Skin epidermis (tissue), 12 donors: Measurements from ENCODE around the gene PRTN3.
A peak's percentile ranks its signal among the peaks of the same experiment; 100 is the strongest.
"Not testable (repeated sequence)": the region's sequence is repeated elsewhere in the genome, so short reads cannot be mapped to it uniquely, and the experiment has no call there.

Experiments used
- H3K27ac ChIP-seq, 21 experiments: fragments of 200-600 bp; sonication (generic) in 11 of 21; one replicate each; pipeline ENCODE4 v1.5.0; 2020; ENCODE audit warnings: mild to moderate bottlenecking in 3 of 21, inconsistent platforms in 2 of 21, moderate library complexity in 2 of 21
- H3K4me3 ChIP-seq, 7 experiments: fragments of 200-600 bp; sonication (generic) in 2 of 7; one replicate each; pipeline ENCODE4 v1.5.0; 2020; ENCODE audit warnings: inconsistent platforms in 2 of 7, mild to moderate bottlenecking in 2 of 7, moderate library complexity in 1 of 7

PRTN3 gene

DNA sequence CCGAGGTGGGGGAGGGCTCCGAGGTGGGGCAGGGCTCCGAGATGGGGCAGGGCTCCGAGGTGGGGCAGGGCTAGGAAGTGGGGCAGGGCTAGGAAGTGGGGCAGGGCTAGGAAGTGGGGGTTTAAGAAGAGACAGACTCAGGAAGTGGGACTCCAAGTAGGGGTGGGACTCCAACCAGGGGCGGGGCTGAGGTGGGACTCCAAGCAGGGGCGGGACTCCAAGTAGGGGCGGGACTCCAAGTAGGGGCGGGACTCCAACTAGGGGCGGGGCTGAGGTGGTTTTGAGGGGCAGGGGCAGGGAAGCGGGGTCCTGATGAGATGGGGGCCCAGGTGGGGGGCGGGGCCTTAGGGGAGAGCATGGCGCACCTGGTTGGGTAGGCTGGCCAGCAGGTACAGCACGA lies 32.3 kb downstream of the PRTN3 start:
- H3K4me3 ChIP-seq = no peak overlapping the region
- peak overlapping the region in 5 of 21 experiments; percentile 17 to 85 (median 55) for H3K27ac ChIP-seq

DNA sequence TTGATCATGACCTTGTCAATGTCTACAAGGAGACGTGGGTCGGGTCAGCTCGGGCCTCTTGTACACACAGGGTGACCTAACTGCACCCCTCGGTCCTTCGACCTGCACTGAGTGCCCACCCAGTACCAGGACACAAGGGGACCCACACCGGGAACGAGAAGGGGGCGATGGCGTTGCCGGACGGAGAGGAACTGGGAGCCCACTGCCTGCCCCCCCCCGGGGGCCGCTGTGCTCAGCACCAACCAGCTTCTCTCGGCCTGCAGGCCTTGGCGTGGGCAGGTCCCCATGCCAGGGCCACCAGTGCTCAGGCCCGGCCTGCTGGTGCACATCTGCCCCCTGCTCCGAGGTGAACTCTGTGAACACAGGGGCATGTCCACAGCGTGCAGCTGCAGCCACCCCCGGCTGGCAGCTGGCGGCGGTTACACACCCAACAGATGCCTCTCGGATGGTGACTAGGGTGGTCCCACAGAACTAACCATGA lies 32.8 kb downstream of the PRTN3 start:
- Histone ChIP-seq H3K4me3 (no peak overlapping the region), H3K27ac (peak overlapping the region in 5 of 21 experiments; percentile 7 to 55 (median 22))

DNA sequence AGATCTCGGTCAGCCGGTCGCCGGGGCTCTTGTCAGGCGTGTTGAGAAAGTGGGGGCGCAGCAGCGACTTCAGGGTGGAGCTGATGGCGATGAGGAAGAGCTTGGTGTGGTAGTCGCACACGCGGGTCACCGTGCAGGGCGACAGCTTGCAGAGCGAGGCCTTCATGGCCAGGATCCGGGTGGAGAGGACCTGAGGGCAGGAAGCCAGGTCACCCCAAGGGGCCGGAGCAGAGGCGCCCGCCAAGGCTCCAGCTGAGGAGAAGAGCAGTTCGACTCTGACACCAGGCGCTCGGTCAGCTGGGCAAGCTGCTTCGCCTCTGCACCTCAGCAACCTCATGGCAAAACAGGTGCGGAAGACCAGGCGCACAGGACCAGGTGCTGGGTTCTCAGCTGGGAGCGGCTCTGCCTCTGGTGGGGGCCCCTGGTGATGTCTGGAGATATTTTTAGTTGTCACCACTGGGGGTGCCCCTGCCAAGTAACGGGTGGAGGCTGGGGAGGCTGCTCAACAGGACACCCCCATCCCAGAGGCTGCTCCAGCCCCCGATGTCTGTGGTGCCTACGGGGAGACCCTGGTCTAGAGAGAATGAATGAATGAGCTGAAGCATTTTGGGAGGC lies 34.6 kb downstream of the PRTN3 start:
- no peak overlapping the region for H3K27ac ChIP-seq
- H3K4me3 ChIP-seq = no peak overlapping the region

DNA sequence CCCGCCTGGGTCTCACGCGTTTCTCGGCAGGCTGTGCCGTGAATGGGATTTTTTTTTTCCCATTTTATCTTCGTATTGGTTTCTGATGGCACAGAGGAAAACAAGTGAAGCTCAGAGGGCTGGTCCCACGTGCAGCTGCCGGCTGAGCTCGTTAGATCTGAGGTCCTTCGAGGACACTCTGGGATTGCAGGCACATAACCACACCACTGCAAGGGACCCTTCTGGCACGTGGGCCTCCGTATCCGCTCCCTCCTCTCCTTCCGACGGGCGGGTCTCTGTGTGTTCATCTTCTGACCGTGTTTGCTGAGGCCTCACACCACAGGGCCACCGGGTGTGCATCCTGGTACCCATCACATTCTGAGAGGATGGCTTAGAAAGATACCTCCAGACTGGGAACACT lies 35.3 kb downstream of the PRTN3 start:
- Histone ChIP-seq H3K4me3 (no peak overlapping the region), H3K27ac (no peak overlapping the region)

DNA sequence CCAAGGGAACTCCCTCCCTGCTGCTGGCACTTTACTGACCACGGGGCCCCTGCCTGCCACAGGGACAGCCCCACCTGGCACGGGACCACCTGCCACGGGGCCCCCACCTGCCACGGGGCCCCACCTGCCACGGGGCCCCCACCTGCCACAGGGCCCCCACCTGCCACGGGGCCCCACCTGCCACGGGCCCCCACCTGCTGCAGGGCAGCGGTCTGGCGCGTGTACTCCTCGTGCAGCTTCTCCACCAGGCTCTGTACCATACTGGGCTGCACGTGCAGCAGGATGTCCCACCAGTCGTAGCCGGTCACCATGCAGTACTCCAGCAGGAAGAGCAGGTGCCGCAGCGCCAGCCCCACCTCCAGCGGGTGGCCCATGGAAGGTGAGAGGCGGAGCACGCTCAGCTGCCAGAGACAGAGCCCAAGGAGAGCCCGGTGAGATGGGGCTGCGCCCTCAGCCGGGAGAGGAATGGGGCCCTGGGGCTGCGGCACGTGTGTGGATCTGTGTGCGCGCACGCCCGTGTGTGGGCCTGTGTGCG lies 36.0 kb downstream of the PRTN3 start:
- Histone ChIP-seq H3K27ac (no peak overlapping the region), H3K4me3 (no peak overlapping the region)

DNA sequence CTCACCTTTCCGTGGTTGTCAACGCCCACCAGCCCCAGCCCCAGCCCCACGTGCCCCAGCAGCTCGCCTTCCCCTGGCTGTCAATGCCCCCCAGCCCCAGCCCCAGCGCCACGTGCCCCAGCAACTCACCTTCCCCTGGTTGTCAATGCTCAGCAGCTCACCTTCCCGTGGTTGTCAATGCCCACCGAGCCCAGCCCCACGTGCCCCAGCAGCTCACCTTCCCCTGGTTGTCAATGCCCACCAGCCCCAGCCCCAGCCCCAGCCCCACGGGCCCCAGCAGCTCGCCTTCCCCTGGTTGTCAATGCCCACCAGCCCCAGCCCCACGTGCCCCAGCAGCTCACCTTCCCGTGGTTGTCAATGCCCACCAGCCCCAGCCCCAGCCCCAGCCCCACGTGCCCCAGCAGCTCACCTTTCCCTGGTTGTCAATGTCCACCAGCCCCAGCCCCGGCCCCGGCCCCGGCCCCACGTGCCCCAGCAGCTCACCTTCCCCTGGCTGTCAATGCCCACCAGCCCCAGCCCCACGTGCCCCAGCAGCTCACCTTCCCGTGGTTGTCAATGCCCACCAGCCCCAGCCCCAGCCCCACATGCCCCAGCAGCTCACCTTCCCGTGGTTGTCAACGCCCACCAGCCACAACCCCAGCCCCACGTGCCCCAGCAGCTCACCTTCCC lies 37.3 kb downstream of the PRTN3 start:
- not testable (repeated sequence) for H3K27ac ChIP-seq, H3K4me3 ChIP-seq

DNA sequence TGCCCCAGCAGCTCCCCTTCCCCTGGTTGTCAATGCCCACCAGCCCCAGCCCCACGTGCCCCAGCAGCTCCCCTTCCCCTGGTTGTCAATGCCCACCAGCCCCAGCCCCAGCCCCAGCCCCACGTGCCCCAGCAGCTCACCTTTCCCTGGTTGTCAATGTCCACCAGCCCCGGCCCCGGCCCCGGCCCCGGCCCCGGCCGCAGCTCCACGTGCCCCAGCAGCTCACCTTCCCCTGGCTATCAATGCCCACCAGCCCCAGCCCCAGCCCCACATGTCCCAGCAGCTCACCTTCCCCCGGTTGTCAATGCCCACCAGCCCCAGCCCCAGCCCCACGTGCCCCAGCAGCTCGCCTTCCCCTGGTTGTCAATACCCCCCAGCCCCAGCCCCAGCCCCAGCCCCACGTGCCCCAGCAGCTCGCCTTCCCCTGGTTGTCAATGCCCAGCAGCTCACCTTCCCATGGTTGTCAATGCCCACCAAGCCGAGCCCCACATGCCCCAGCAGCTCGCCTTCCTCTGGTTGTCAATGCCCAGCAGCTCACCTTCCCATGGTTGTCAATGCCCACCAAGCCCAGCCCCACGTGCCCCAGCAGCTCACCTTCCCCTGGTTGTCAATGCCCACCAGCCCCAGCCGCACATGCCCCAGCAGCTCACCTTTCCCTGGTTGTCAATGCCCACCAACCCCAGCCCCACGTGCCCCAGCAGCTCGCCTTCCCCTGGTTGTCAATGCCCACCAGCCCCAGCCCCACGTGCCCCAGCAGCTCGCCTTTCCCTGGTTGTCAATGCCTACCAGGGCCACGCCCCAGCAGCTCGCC lies 38.2 kb downstream of the PRTN3 start:
- H3K4me3 ChIP-seq, H3K27ac ChIP-seq: not testable (repeated sequence)

DNA sequence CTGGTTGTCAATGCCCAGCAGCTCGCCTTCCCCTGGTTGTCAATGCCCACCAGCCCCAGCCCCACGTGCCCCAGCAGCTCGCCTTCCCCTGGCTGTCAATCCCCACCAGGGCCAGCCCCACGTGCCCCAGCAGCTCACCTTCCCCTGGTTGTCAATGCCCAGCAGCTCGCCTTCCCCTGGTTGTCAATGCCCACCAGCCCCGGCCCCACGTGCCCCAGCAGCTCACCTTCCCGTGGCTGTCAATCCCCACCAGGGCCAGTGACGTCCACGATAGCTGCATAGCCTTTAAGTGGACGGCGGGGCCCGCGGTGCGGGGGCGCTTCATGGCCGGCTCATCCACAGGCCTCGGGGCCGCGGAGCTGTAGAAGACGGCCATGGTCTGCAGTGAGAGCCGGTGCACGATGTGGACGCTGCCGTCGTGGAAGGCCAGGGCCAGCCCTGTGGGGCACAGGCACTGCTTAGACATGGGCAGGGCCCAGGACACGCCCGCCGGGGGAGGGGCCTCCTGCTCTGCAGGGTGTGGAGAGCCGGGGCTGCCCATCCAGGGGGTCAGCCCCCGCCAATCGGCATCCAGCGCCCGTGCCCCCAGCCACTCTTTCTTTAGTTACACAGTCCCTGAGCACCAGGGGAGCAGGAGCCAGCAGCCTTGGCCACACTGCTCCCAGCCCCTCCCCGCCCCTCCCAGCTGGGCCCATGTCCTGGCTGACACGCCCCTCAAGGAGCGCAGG lies 39.1 kb downstream of the PRTN3 start:
- H3K27ac ChIP-seq = no peak overlapping the region
- H3K4me3 ChIP-seq = no peak overlapping the region

DNA sequence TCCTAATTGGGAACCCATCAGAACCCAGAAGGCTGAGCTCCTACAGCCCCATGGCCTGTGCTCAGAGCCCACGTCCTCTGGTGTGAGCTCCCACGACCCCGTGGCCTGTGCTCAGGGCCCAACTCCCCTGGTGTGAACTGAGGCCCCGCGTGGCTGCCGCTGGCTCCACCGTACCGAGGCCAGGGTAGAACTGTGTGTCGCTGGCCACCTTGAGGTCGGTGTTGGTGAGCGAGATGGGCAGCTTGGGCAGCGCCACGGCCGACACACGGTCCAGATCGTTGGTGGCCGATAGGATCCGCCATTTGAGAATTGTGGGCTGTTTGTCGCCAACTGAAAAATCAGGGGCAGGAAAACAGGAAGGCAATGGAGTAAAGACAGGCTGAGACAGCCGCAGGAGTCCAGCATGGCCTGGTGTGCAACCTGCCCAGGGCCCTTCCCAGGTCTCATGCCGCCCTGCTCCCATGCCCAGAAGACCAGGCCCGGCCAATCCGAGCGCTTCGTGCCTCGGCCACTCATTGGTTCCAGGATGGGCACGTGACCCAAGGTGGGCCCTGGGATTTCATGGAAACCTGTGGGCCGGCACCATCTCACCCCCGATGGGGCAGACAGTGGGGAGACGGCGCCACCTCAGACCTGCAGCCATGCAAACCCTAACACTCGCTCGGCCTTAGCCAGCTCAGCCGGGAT lies 40.7 kb downstream of the PRTN3 start:
- H3K27ac ChIP-seq = no peak overlapping the region
- no peak overlapping the region for H3K4me3 ChIP-seq

DNA sequence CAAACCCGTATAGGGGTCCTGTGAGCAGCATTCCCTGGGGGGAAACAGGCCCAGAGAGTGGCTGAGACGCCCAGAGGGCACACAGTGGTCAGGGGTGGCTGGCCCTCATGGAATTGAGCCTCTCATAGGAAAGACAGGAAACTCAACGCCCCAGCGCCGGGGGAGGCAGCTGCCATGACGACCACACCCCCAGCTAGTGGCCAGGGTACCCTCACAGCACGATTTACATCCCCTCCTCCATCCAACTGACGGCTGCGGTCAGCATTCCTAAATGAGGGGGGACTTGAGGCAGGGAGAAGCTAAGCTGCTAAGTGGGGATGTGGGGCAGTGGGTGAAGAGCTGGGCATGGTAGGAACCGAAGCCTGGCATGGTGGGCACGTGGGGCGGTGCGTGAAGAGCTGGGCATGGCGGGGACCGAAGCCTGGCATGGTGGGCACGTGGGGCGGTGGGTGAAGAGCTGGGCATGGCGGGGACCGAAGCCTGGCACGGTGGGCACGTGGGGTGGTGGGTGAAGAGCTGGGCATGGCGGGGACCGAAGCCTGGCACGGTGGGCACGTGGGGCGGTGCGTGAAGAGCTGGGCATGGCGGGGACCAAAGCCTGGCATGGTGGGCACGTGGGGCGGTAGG lies 42.2 kb downstream of the PRTN3 start:
- H3K4me3 ChIP-seq = no peak overlapping the region
- no peak overlapping the region for H3K27ac ChIP-seq

DNA sequence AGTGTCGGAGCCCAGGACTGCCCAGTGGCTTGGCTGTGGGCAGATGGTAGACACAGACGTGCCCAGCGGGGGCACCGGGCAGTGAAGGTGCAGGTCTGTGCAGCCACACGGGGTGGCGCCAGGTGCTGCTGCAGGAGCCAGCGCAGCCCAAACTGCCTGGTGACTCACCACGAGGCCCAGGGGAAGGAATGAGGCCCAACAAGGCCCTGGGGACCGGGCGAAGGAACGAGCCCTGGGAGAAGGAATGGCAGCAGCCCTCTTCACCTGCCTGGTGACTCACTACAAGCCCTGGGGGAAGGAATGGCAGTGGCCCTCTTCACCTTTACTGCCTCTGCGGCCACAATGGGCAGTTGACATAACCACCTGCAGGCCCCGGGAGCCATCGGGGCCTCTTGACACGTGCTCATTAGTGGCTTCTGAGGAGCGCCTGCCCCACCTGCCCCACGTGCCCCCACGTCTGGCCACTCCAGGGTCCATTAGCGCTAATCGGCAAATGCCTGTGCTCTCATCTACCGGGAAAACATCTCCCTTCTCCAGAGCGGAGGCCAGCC lies 42.9 kb downstream of the PRTN3 start:
- no peak overlapping the region for H3K27ac ChIP-seq

DNA sequence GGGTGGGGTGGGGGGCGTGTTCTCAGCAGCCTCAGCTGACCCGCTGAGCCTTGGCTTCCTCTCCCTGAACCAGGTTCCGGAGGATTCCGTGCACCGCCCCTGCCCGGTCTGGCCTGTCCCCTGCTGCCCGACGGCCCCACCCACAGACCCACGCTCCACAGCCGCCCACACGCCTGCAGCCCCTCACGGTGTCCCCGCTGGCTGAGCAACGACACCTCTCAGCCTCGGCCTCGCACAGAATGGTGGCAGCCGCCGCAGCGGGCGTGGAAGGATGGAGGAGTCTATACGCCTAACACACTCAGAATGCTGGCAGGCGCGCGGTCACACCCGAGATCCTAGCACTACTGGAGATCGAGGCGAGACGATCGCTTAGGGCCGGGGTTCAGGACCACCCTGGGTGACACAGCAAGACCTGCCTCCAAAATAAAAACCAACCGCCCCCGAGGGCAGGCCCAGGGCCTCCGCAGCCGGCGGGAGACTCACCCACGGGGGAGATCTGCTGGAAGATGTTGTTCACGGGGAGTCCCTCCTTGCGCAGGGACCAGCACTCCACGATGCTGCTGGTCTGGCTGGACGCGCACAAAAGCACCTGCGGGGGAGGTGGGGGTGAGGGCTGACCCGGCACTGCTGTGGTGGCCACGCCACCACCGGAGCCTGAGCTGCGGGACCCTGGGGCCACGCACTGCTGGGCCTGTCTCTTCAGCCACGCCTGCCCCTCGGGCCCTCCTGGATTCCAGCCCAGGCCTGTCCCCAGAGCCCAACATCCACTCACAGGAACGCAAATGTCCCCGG lies 43.8 kb downstream of the PRTN3 start:
- H3K4me3 ChIP-seq = no peak overlapping the region
- no peak overlapping the region for H3K27ac ChIP-seq

More for the DNA sequence above, 42.9 kb downstream of the PRTN3 start:
- no peak overlapping the region for H3K4me3 ChIP-seq

DNA sequence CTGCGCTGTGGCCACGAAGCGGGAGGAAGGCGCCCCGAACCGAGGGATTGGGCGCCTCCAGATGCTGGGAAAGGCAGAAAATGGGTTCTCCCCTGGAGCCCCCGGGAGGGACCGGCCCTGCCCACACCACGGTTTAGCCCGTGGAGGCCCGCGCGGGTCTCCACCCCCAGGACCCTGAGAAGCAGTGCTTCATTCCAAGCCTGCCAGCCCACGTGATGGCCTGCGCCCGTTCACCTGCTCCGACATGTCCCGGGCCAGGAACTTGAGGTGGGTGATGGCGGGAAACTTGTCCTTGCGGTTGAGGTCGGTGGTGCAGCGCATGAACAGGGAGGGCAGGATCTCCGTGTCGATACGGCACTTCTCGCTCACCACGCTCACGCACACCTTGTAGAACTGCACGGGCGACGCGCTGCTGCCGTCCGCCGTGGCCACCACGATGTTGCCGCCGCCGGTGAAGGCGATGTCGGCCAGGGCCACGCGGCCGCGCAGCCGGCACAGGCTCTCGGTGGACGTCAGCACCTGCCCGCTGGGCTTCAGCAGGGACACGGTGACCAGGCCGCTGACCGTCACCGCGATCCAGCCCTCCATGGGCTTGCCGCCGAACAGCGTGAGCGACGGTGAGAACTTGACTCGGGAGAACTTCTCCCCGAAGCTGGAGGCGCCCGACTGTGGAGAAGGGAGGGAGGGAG lies 44.9 kb downstream of the PRTN3 start:
- Histone ChIP-seq H3K27ac (no peak overlapping the region), H3K4me3 (no peak overlapping the region)

DNA sequence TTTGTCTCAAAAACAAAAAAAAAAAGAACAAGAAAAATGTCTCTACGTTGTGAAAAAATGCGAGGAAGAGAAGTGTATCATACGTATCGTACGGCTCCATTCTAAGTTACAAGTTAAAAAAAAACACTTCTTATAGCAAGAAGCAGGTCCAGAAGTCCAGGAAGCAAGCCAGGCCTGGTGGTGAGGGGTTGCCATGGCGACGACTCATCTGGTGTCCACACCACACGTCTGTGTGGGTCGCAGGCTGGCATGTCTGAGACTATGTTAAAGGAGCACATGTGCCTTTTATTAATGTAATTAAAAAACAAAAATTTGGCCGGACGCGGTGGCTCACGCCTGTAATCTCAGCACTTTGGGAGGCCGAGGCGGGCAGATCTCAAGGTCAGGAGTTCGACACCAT lies 46.3 kb downstream of the PRTN3 start:
- H3K4me3 ChIP-seq = no peak overlapping the region
- no peak overlapping the region for H3K27ac ChIP-seq

DNA sequence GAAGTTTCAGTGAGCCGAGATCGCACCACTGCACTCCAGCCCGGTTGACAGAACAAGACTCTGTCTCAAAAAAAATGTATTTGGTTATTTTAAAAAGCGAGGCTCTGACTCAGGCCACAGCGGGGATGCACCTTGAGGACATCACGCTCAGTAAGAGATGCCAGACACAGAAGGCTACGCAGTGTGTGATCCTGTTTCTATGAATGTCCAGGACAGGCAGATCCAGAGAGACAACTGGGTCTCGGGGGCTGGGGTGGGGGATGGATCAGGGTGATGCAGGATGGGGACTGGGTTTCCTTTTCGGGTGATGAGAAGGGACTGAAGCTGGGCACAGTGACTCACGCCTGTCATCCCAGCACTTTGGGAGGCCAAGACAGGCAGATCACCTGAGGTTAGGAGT lies 46.8 kb downstream of the PRTN3 start:
- H3K27ac ChIP-seq = peak overlapping the region in 4 of 21 experiments; percentile 17 to 66 (median 20)

DNA sequence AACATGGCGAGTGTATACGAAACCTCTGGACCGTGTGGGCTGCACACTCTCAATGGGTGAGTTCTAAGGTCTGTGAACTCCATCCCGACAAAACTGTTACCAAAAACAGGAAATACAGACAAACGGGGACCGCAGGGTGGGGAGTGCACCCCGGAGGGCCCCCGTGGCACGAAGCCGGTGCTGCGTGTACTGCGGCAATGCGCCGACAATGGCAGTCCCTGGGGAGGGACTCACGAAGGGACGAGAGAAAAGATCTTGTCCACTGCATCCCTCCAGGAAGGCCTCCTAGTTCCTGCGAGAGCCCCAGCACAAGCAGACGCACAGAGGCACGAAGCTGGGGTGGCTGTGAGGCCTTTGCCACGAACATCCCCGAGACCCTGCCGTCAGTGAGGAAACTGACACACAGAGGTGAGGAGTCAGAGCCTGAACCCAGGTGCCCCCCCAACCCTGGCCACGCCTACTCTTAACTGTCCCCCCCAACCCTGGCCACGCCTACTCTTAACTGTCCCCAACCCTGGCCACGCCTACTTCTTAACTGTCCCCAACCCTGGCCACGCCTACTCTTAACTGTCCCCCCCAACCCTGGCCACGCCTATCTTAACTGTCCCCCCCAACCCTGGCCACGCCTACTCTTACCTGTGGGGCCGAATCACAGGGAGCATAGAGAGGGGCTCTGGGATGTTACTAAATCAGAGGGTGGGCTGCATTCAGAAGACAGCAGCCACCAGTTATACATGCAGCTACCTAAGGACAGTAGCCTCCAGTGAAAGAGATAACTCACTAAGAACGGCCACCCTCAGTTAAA lies 48.0 kb downstream of the PRTN3 start:
- H3K27ac ChIP-seq = peak overlapping the region in 5 of 21 experiments; percentile 17 to 66 (median 34)
- no peak overlapping the region for H3K4me3 ChIP-seq

More for the DNA sequence above, 46.8 kb downstream of the PRTN3 start:
- no peak overlapping the region for H3K4me3 ChIP-seq
